Right lobe of liver (tissue), 6 donors: Measurements from ENCODE around the gene ZFP3. TPM values are rescaled to one million over a fixed set of nuclear protein-coding genes. Genes with fewer than 3 reads are reported as not detected.

Source experiments
- ATAC-seq, 4 donors: fragments of 200-7000 bp; cut with Tn5 transposase; one replicate each; pipeline ENCODE4 v1.9.1; 2020; ENCODE audit warnings: mild to moderate bottlenecking in 4 of 4, moderate library complexity in 4 of 4
- DNase-seq, 3 donors: peaks; one replicate each; pipeline ENCODE4 v3.0.0-alpha.2; 2020
- H3K27ac ChIP-seq, 3 donors: fragments of 200-600 bp; one replicate each; pipeline ENCODE4 v1.8.0; 2022
- H3K27me3 ChIP-seq, 2 donors: fragments of 200-600 bp; one replicate each; pipeline ENCODE4 v1.8.0; 2022
- H3K36me3 ChIP-seq, 4 donors: fragments of 200-600 bp; sonication (generic) in 1 of 4; one replicate each; pipeline versions ENCODE4 v1.5.1 to v1.8.0; 2017 to 2022; ENCODE audit warnings: control low read depth in 1 of 4
- H3K4me1 ChIP-seq, 4 donors: fragments of 200-600 bp; sonication (generic) in 1 of 4; one replicate each; pipeline versions ENCODE4 v1.5.1 to v1.8.0; 2017 to 2022; ENCODE audit warnings: control low read depth in 1 of 4
- H3K4me3 ChIP-seq, 3 donors: fragments of 200-600 bp; one replicate each; pipeline ENCODE4 v1.8.0; 2022
- H3K9me3 ChIP-seq, 4 donors: fragments of 200-600 bp; sonication (generic) in 1 of 4; one replicate each; pipeline versions ENCODE4 v1.5.1 to v1.8.0; 2017 to 2022; ENCODE audit warnings: control low read depth in 1 of 4
- POLR2A ChIP-seq: fragments of 450-650 bp; IDR thresholded peaks from one replicate; pipeline ENCODE4 v1.6.1; 2017; ENCODE audit warnings: antibody characterized with exemption, mild to moderate bottlenecking
- WGBS: methylation state at CpG from one replicate; pipeline ENCODE4 v1.1.6; 2018; ENCODE audit warnings: low coverage, low lambda C conversion rate; ENCODE audit not compliant: insufficient coverage; ENCODE audit errors: missing lambda C conversion rate; 5-methylcytosine and 5-hydroxymethylcytosine counted together
- intact Hi-C, 2 donors: fragments of 100-400 bp; cut with DNase I; formaldehyde crosslinking; loops; one replicate each; pipeline versions ENCODE4 v1.11.2 to v1.14.1; 2022
- total RNA-seq, 6 experiments: library from RNA; depleted of rRNA in 2 of 6; stranded (reverse); fragments of >200 nt in 2 of 6; fragmentation: NEBNext Ultra II Directional in 3 of 6; extraction: Animal tissue kit (Norgen Biotek cat#: 25700) in 3 of 6; gene quantifications; one replicate each; pipeline versions ENCODE4 v1.1.0 to v1.2.4, GENCODE V29; 2016 to 2023
- TF ChIP-seq, protein P1 (sequence below), 4 donors: fragments of 200-600 bp in 3 of 4; fragments of 450-650 bp in 1 of 4; IDR thresholded peaks; one replicate each; pipeline versions ENCODE4 v1.5.1 to v1.8.0; 2016 to 2022; ENCODE audit warnings: antibody characterized with exemption in 4 of 4, mild to moderate bottlenecking in 2 of 4
- donor health status: DM: no; HTN: yes; CAD: no.
- donor health status: DM: no; HTN: no; CAD: no.
- donor health status: DM: no; HTN: no; CAD: no.
- donor health status: DM: no; HTN: yes; CAD: no.
- donor health status: DM: no; HTN: yes; CAD: no.

The ZFP3 gene
- total RNA-seq, 6 experiments from 2014 or later = 0.51 to 1.6 (median 0.87) TPM

DNA sequence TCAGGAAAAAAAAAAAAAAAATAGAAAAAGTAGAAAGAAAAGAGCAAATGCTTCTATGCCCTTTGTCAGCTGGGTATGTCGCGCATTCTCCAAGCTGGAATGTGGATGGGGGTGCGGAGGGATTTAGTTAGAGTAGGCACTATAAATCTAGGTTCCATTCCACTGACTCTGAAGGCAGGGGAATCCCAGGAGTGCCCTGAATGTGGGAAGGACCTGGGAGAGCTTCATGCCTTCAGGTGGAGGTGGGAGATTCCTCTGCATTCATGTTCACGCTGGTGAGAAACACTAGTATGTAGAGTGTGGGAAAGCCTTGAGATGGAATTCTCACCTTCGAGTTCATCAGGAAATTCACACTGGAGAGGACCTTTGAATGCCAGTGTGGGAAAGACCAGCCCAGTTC, 21.0 kb downstream of the ZFP3 start:
- Histone ChIP-seq H3K9me3 (peaks cover 0 to 22% (median 2%) of the 10 kb centered on the region in 4 donors), H3K4me1 (no peaks in the 10 kb centered on the region), H3K36me3 (no peaks in the 10 kb centered on the region), H3K27me3 (no peaks in the 10 kb centered on the region), H3K4me3 (no peak overlapping the region), H3K27ac (no peak overlapping the region)
- DNase-seq (no peak), ATAC-seq (no peak)
- TF ChIP-seq, protein P1, sequence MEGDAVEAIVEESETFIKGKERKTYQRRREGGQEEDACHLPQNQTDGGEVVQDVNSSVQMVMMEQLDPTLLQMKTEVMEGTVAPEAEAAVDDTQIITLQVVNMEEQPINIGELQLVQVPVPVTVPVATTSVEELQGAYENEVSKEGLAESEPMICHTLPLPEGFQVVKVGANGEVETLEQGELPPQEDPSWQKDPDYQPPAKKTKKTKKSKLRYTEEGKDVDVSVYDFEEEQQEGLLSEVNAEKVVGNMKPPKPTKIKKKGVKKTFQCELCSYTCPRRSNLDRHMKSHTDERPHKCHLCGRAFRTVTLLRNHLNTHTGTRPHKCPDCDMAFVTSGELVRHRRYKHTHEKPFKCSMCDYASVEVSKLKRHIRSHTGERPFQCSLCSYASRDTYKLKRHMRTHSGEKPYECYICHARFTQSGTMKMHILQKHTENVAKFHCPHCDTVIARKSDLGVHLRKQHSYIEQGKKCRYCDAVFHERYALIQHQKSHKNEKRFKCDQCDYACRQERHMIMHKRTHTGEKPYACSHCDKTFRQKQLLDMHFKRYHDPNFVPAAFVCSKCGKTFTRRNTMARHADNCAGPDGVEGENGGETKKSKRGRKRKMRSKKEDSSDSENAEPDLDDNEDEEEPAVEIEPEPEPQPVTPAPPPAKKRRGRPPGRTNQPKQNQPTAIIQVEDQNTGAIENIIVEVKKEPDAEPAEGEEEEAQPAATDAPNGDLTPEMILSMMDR (IDR thresholded peaks at IDR 0.05) = no peak
- no peak for TF ChIP-seq POLR2A
- 94% methylated on average over 4 of the region's 5 CpGs for WGBS
- intact Hi-C loops = no loop called here

- WGBS = 78% methylated on average over 5 of the region's 6 CpGs
- ATAC-seq = peak in 1 of 4 donors; percentile 10
Observed at GRCh38 chr17:5100832-5101231, 22.6 kb downstream of the ZFP3 start.

GRCh38 chr17:5110816-5111215, 32.5 kb downstream of the ZFP3 start:
- Histone ChIP-seq H3K27me3 (peaks cover 0 to 3% of the 10 kb centered on the region in 2 donors), H3K4me1 (peaks cover 0 to 7% (median 3%) of the 10 kb centered on the region in 4 donors), H3K27ac (no peak overlapping the region), H3K9me3 (no peaks in the 10 kb centered on the region), H3K36me3 (peaks cover 0 to 16% (median 8%) of the 10 kb centered on the region in 4 donors), H3K4me3 (peak overlapping the region; percentile 68 to 94 (median 93))
- DNase-seq (no peak), ATAC-seq (no peak)
- WGBS = 30% methylated on average over 8 of the region's 8 CpGs
- TF ChIP-seq POLR2A = no peak
- TF ChIP-seq, protein P1 (IDR thresholded peaks at IDR 0.05) = no peak
- intact Hi-C loops = no loop called here

More at GRCh38 chr17:5100832-5101231, 22.6 kb downstream of the ZFP3 start:
- peaks cover 0 to 3% (median under 1%) of the 10 kb centered on the region in 4 donors for H3K36me3 ChIP-seq
- H3K27ac ChIP-seq = no peak overlapping the region
- no peak overlapping the region for H3K4me3 ChIP-seq
- no peak for DNase-seq
- no peak for TF ChIP-seq POLR2A
- TF ChIP-seq, protein P1 (IDR thresholded peaks at IDR 0.05) = no peak
- H3K9me3 ChIP-seq = peaks cover 0 to 10% (median 2%) of the 10 kb centered on the region in 4 donors
- intact Hi-C loops = no loop called here
- no peaks in the 10 kb centered on the region for H3K4me1 ChIP-seq
- H3K27me3 ChIP-seq = no peaks in the 10 kb centered on the region

DNA sequence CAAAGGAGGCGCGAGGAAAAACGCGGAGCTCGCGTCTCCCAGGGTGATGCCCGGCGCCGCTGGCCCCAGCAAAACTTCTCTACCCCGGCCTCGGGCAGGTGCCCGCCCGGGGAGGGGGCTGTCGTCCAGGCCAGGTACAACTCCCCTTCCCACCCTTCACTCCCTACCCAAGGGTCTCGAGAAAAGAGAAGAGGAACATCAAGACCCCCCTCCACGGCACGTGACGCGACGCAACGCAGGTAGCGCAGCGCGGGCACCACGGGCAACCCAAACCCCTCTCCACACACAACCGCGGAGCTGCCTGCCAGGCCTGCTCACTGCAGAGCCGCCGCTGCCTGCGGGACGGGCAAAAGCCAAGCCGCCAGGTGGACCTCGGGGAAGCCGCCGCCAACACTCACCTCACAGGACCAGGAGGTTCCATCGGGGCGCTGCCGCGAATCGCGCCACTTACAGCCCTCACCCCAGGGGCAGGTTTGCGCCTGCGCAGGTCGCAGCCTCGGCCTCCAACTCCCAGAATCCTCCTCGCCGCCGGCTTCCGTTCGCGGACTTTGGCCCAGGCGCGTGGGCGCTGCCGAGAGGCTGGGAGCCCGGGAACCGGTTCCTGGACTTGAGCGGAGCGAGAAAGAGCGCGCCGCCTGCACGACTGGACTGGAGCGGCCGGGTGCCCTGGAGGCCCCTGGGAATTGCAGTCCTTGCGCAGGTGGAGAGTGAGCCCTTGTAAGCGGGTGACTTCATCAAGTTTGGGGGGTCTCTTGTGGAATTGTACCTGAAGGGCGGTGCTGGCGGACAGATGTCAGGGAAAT, 33.3 kb downstream of the ZFP3 start, which contains the start of gene ZNF232:
Gene ZNF232, minus strand, starts transcription at position 477 of the 803 bp plus-strand sequence. Its CDS starts 56 bp downstream, at position 421.
- Histone ChIP-seq H3K27ac (peak within 1 kb of the TSS; percentile 44 to 74 (median 63)), H3K4me3 (peak within 1 kb of the TSS; percentile 68 to 94 (median 93)), H3K36me3 (peaks cover 0 to 16% (median 2%) of the 10 kb centered on the region in 4 donors), H3K27me3 (peaks cover 5 to 9% of the 10 kb centered on the region in 2 donors), H3K9me3 (no peaks in the 10 kb centered on the region), H3K4me1 (peaks cover 0 to 7% (median 3%) of the 10 kb centered on the region in 4 donors)
- WGBS = under 1% methylated on average over 14 of the region's 69 CpGs
- TF ChIP-seq, protein P1 (IDR thresholded peaks at IDR 0.05) = no peak
- TF ChIP-seq POLR2A = peak; percentile 63
- intact Hi-C loops = no loop called here
- ATAC-seq (peak; percentile 97 to 99 (median 98)), DNase-seq (peak; percentile 97)
